ENCODE results near the gene CACHD1.
"Not testable (repeated sequence)": the region's sequence is repeated elsewhere in the genome, so short reads cannot be mapped to it uniquely, and the experiment has no call there.

CACHD1 gene

GRCh38 chr1:64675718-64676345, 205.9 kb downstream of the CACHD1 start:
- DNase-seq = no peak

- no peak for DNase-seq
Observed at GRCh38 chr1:64676386-64676785, 206.5 kb downstream of the CACHD1 start.

- DNase-seq = no peak
Observed at GRCh38 chr1:64677532-64677931, 207.6 kb downstream of the CACHD1 start.

GRCh38 chr1:64678366-64678765, 208.4 kb downstream of the CACHD1 start:
- no peak for DNase-seq

GRCh38 chr1:64679177-64679576, 209.2 kb downstream of the CACHD1 start:
- DNase-seq = no peak

GRCh38 chr1:64680599-64680998, 210.7 kb downstream of the CACHD1 start:
- no peak for DNase-seq

GRCh38 chr1:64681043-64681442, 211.1 kb downstream of the CACHD1 start:
- DNase-seq = no peak

- DNase-seq = no peak
Observed at GRCh38 chr1:64683419-64683818, 213.5 kb downstream of the CACHD1 start.

- DNase-seq = no peak
Observed at GRCh38 chr1:64685217-64685616, 215.3 kb downstream of the CACHD1 start.

- DNase-seq = no peak
Observed at GRCh38 chr1:64685765-64686341, 215.9 kb downstream of the CACHD1 start.

- DNase-seq = peak; percentile 17
Observed at GRCh38 chr1:64686828-64687724, 217.1 kb downstream of the CACHD1 start.

- no peak for DNase-seq
Observed at GRCh38 chr1:64687725-64688327, 217.9 kb downstream of the CACHD1 start.

- DNase-seq = no peak
Observed at GRCh38 chr1:64691626-64692025, 221.7 kb downstream of the CACHD1 start.

- no peak for DNase-seq
Observed at GRCh38 chr1:64692911-64693310, 223.0 kb downstream of the CACHD1 start.

- no peak for DNase-seq
Observed at GRCh38 chr1:64693406-64693805, 223.5 kb downstream of the CACHD1 start.

- no peak for DNase-seq
Observed at GRCh38 chr1:64696879-64697278, 226.9 kb downstream of the CACHD1 start.

GRCh38 chr1:64699327-64699726, 229.4 kb downstream of the CACHD1 start:
- no peak for DNase-seq

- no peak for DNase-seq
Observed at GRCh38 chr1:64701071-64701470, 231.1 kb downstream of the CACHD1 start.

GRCh38 chr1:64701886-64702285, 232.0 kb downstream of the CACHD1 start:
- no peak for DNase-seq

- DNase-seq = not testable (repeated sequence)
Observed at GRCh38 chr1:64702670-64703069, 232.7 kb downstream of the CACHD1 start.

- DNase-seq = no peak
Observed at GRCh38 chr1:64703600-64703999, 233.7 kb downstream of the CACHD1 start.

GRCh38 chr1:64705591-64705990, 235.7 kb downstream of the CACHD1 start:
- no peak for DNase-seq

GRCh38 chr1:64711266-64711665, 241.3 kb downstream of the CACHD1 start:
- no peak for DNase-seq

- no peak for DNase-seq
Observed at GRCh38 chr1:64712049-64712448, 242.1 kb downstream of the CACHD1 start.
